ENCODE results near the gene LRIT3. TPM values are rescaled to one million over a fixed set of nuclear protein-coding genes. Genes with fewer than 3 reads are reported as not detected.
A peak's percentile ranks its signal among the peaks of the same experiment; 100 is the strongest.
"Not testable (repeated sequence)": the region's sequence is repeated elsewhere in the genome, so short reads cannot be mapped to it uniquely, and the experiment has no call there.

The LRIT3 gene
- total RNA-seq, 1 experiment from 2014 or later, result 0.11 TPM

DNA sequence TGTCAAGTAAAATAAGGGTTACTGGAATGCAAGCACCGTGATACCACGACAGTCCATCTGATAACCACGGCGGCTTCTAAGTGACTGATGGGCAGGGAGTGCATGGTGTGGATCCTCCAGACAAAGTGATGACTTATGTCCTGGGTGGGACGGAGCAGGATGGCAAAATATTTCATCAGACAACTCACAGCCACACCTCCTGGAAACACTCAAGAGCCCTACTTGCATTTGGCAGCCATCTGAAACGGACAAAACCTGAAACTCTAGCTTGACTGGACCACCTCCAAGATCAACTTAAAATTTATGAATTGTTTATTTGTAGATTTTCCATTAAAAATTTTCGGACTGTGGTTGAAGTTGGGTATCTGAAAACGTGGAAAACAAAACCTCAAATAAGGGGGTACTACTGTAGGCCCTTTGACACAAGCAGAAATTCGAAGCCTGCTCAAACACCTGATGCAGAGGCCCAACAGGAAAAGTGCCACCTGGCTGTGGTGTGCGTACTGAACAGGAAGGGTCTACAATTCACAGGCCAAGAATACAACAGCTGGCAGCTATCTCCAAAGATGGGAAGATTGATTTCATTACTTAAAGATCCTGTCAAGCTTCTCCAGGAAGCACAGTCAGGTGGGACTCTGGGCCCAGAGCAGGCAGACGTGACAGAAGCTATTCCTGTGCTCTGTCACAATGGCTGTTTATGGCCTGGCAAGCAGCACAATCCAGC lies 26.0 kb downstream of the LRIT3 start:
- H3K4me2 ChIP-seq (ENCODE audit: low read length), result peak overlapping the region; percentile 31; the same call in 1 of the 2 replicates
- no peak overlapping the region for H3K4me3 ChIP-seq (ENCODE audit: low read length)
- H4K20me1 ChIP-seq (ENCODE audit: low read length), result no peaks in the 10 kb centered on the region
- H3K79me2 ChIP-seq (ENCODE audit: low read length), result no peaks in the 10 kb centered on the region
- TF ChIP-seq EZH2phosphoT487 (IDR thresholded peaks at IDR 0.05; ENCODE audit: borderline replicate concordance, low read length), result no peak
- no peak for TF ChIP-seq EZH2 (IDR thresholded peaks at IDR 0.05; ENCODE audit: low read length, unreplicated experiment)
- TF ChIP-seq, protein P1, sequence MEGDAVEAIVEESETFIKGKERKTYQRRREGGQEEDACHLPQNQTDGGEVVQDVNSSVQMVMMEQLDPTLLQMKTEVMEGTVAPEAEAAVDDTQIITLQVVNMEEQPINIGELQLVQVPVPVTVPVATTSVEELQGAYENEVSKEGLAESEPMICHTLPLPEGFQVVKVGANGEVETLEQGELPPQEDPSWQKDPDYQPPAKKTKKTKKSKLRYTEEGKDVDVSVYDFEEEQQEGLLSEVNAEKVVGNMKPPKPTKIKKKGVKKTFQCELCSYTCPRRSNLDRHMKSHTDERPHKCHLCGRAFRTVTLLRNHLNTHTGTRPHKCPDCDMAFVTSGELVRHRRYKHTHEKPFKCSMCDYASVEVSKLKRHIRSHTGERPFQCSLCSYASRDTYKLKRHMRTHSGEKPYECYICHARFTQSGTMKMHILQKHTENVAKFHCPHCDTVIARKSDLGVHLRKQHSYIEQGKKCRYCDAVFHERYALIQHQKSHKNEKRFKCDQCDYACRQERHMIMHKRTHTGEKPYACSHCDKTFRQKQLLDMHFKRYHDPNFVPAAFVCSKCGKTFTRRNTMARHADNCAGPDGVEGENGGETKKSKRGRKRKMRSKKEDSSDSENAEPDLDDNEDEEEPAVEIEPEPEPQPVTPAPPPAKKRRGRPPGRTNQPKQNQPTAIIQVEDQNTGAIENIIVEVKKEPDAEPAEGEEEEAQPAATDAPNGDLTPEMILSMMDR (conservative IDR thresholded peaks at IDR 0.05; ENCODE audit: low read depth, low read length), result no peak
- intact Hi-C loops (cut with micrococcal nuclease), result loop anchor here (5.0 kb wide), 1 partner anchor 93 kb away; no protein-coding TSS in a partner anchor
- no peaks in the 10 kb centered on the region for H3K9me3 ChIP-seq (ENCODE audit: low read length)
- no peaks in the 10 kb centered on the region for H3K36me3 ChIP-seq (ENCODE audit: low read depth, low read length)
- peak; percentile 58 for DNase-seq
- peak overlapping the region; percentile 35 for H3K27ac ChIP-seq (ENCODE audit: low read length)
- H3K9ac ChIP-seq (ENCODE audit: low read length), result no peak overlapping the region
- ATAC-seq, result peak; percentile 85
- BruUV-seq (replicated peaks), result TSS peak; percentile 87
- peak overlapping the region; percentile 26; the same call in 1 of the 2 replicates for H2AFZ ChIP-seq (ENCODE audit: low read length)
- H3K4me1 ChIP-seq (ENCODE audit: insufficient read depth, low read length), result peaks cover 17% of the 10 kb centered on the region
- H3K9me2 ChIP-seq (replicated peaks; ENCODE audit: low read length), result no peaks in the 10 kb centered on the region
- POLR2A ChIA-PET (ENCODE audit: unreplicated experiment), result no interaction called here
- CTCF ChIA-PET, result no interaction called here
- H3F3A ChIP-seq (ENCODE audit: low read length, unreplicated experiment), result no peaks in the 10 kb centered on the region
- H3K27me3 ChIP-seq (ENCODE audit: low read length), result no peaks in the 10 kb centered on the region

DNA sequence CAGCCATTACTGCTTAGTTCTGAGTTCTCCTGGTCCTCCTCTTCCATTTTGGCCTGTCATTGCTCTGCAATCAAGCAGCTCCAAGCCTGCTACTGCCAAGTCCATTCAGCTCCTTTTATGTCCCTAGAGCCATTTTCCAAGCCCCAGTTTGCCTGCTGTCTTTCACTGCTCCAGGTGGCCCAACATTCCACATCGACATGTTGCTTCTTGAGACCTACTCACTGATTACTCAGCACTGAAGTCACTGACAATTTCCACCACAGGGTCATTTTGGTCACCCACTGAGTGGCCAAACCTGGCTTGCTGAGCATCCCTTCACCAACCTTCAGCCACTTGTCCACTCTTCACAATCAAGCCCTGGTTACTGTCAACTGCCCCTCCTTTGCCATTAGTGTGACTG lies 27.2 kb downstream of the LRIT3 start:
- H3K9ac ChIP-seq (ENCODE audit: low read length), result no peak overlapping the region
- H3K79me2 ChIP-seq (ENCODE audit: low read length), result no peaks in the 10 kb centered on the region
- ChIA-PET CTCF (no interaction called here), POLR2A (ENCODE audit: unreplicated experiment) (no interaction called here)
- H3K36me3 ChIP-seq (ENCODE audit: low read depth, low read length), result no peaks in the 10 kb centered on the region
- H3K27ac ChIP-seq (ENCODE audit: low read length), result no peak overlapping the region
- H4K20me1 ChIP-seq (ENCODE audit: low read length), result no peaks in the 10 kb centered on the region
- intact Hi-C loops (cut with micrococcal nuclease), result no loop called here
- no peaks in the 10 kb centered on the region for H3K27me3 ChIP-seq (ENCODE audit: low read length)
- no peaks in the 10 kb centered on the region for H3K9me3 ChIP-seq (ENCODE audit: low read length)
- no peaks in the 10 kb centered on the region for H3F3A ChIP-seq (ENCODE audit: low read length, unreplicated experiment)
- no peak for ATAC-seq
- peaks cover 17% of the 10 kb centered on the region for H3K4me1 ChIP-seq (ENCODE audit: insufficient read depth, low read length)
- no peaks in the 10 kb centered on the region for H3K9me2 ChIP-seq (replicated peaks; ENCODE audit: low read length)
- BruUV-seq (replicated peaks), result no TSS peak
- no peak overlapping the region for H3K4me3 ChIP-seq (ENCODE audit: low read length)
- TF ChIP-seq EZH2phosphoT487 (IDR thresholded peaks at IDR 0.05; ENCODE audit: borderline replicate concordance, low read length) (no peak), EZH2 (IDR thresholded peaks at IDR 0.05; ENCODE audit: low read length, unreplicated experiment) (no peak)
- TF ChIP-seq, protein P1 (conservative IDR thresholded peaks at IDR 0.05; ENCODE audit: low read depth, low read length), result no peak
- no peak overlapping the region for H2AFZ ChIP-seq (ENCODE audit: low read length)
- no peak overlapping the region for H3K4me2 ChIP-seq (ENCODE audit: low read length)
- DNase-seq, result no peak

DNA sequence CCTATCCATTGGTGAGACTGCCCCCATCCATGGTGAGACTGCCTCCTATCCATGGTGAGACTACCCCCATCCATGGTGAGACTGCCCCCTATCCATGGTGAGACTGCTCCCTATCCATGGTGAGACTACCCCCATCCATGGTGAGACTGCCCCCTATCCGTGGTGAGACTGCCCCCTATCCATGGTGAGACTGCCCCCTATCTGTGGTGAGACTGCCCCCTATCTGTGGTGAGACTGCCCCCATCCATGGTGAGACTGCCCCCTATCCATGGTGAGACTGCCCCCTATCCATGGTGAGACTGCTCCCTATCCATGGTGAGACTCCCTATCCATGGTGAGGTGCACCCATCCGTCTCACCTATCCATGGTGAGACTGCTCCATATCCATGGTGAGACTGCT lies 27.6 kb downstream of the LRIT3 start:
- H3K9ac ChIP-seq (ENCODE audit: low read length); intact Hi-C loops (cut with micrococcal nuclease); H4K20me1 ChIP-seq (ENCODE audit: low read length); H3K9me3 ChIP-seq (ENCODE audit: low read length); H3K4me3 ChIP-seq (ENCODE audit: low read length); H3K27ac ChIP-seq (ENCODE audit: low read length); POLR2A ChIA-PET (ENCODE audit: unreplicated experiment); H3K9me2 ChIP-seq (replicated peaks; ENCODE audit: low read length); CTCF ChIA-PET; DNase-seq; H3K36me3 ChIP-seq (ENCODE audit: low read depth, low read length); H3K27me3 ChIP-seq (ENCODE audit: low read length); H3K4me2 ChIP-seq (ENCODE audit: low read length); H2AFZ ChIP-seq (ENCODE audit: low read length); H3K79me2 ChIP-seq (ENCODE audit: low read length); BruUV-seq (replicated peaks); ATAC-seq; H3F3A ChIP-seq (ENCODE audit: low read length, unreplicated experiment): not testable (repeated sequence)
- peaks cover 17% of the 10 kb centered on the region for H3K4me1 ChIP-seq (ENCODE audit: insufficient read depth, low read length)
